H1 (cell line): ENCODE results near the gene NXNL2. TPM values are rescaled to one million over a fixed set of nuclear protein-coding genes. Genes with fewer than 3 reads are reported as not detected.

ENCODE experiments used
- CTCF ChIA-PET: fragments of 300-600 bp; sonication (Branson Sonifier 250); formaldehyde crosslinking; loops from one replicate; lab custom pipeline; 2021; ENCODE audit not compliant: partially characterized antibody; lab: Charles Lee
- POLR2A ChIA-PET: fragments of 300-600 bp; sonication (Branson Sonifier 250); formaldehyde crosslinking; loops from one replicate; lab custom pipeline; 2021; ENCODE audit warnings: inconsistent platforms; ENCODE audit not compliant: partially characterized antibody; lab: Charles Lee
- DNase-seq, 2 experiments: peaks; one replicate each; pipeline versions ENCODE4 v3.0.0 to v3.0.0-alpha.2; 2010 to 2022; ENCODE audit warnings: low spot score in 2 of 2, low read depth in 1 of 2, mixed read lengths in 1 of 2
- FAIRE-seq: peaks from 2 replicates; lab custom pipeline; 2011; peaks lifted over from hg19 to GRCh38; lab: Jason Lieb, UNC
- H2AFZ ChIP-seq: 2 replicates; pipeline ENCODE4 v1.8.1; 2012; ENCODE audit warnings: low read length, inconsistent platforms
- H2AK5ac ChIP-seq: 2 replicates; pipeline ENCODE4 v1.6.1; 2013; ENCODE audit warnings: low read depth, low read length
- H2BK120ac ChIP-seq: replicated peaks from 2 replicates; pipeline ENCODE3; 2013; ENCODE audit warnings: low read depth, low read length, inconsistent platforms
- H2BK12ac ChIP-seq: 2 replicates; pipeline ENCODE4 v1.6.1; 2013; ENCODE audit warnings: low read depth, low read length
- H2BK15ac ChIP-seq: 2 replicates; pipeline ENCODE4 v1.6.1; 2013; ENCODE audit warnings: low read length
- H2BK20ac ChIP-seq: 2 replicates; pipeline ENCODE4 v1.6.1; 2013; ENCODE audit warnings: low read length
- H2BK5ac ChIP-seq: 2 replicates; pipeline ENCODE4 v1.6.1; 2013; ENCODE audit warnings: low read depth, low read length
- H3K14ac ChIP-seq: 2 replicates; pipeline ENCODE4 v1.6.1; 2013; ENCODE audit warnings: inconsistent platforms; ENCODE audit not compliant: insufficient read length
- H3K18ac ChIP-seq: 2 replicates; pipeline ENCODE4 v1.6.1; 2013; ENCODE audit warnings: low read length; ENCODE audit errors: extremely low read depth
- H3K23ac ChIP-seq: 2 replicates; pipeline ENCODE4 v1.6.1; 2013; ENCODE audit warnings: inconsistent platforms; ENCODE audit not compliant: insufficient read length
- H3K23me2 ChIP-seq: 2 replicates; pipeline ENCODE4 v1.6.1; 2013; ENCODE audit warnings: low read depth, low read length
- H3K27ac ChIP-seq: 2 replicates; pipeline ENCODE4 v1.6.1; 2011; ENCODE audit warnings: low read depth, low read length, inconsistent platforms
- H3K27me3 ChIP-seq, 4 experiments: replicated peaks in 1 of 4; 1 replicate in 1 of 4; 2 replicates in 3 of 4; pipeline versions ENCODE4 v1.6.1 to v1.8.1; 2011 to 2013; ENCODE audit warnings: low read length in 3 of 4, mild to moderate bottlenecking in 3 of 4, inconsistent platforms in 2 of 4, mixed read lengths in 2 of 4, moderate library complexity in 1 of 4; ENCODE audit not compliant: control insufficient read depth in 3 of 4, insufficient read depth in 3 of 4; ENCODE audit errors: extremely low read depth in 1 of 4
- H3K36me3 ChIP-seq, 4 experiments: 2 replicates each; pipeline versions ENCODE4 v1.6.1 to v1.8.1; 2011 to 2013; ENCODE audit warnings: mild to moderate bottlenecking in 4 of 4, low read length in 3 of 4, moderate library complexity in 2 of 4, control low read depth in 1 of 4, inconsistent platforms in 1 of 4; ENCODE audit not compliant: insufficient read depth in 4 of 4, control insufficient read depth in 2 of 4
- H3K4ac ChIP-seq: replicated peaks from 2 replicates; pipeline ENCODE3; 2013; ENCODE audit warnings: low read length, low read depth, mixed read lengths, inconsistent platforms; ENCODE audit not compliant: insufficient read length
- H3K4me1 ChIP-seq, 4 experiments: replicated peaks in 1 of 4; 1 replicate in 1 of 4; 2 replicates in 3 of 4; pipeline versions ENCODE4 v1.6.1 to v1.8.1; 2011 to 2013; ENCODE audit warnings: low read length in 3 of 4, inconsistent platforms in 2 of 4, mixed read lengths in 1 of 4; ENCODE audit not compliant: insufficient read depth in 4 of 4, control insufficient read depth in 3 of 4
- H3K4me2 ChIP-seq, 2 experiments: 2 replicates each; pipeline versions ENCODE4 v1.6.1 to v1.8.1; 2011 to 2013; ENCODE audit warnings: low read depth in 2 of 2, low read length in 2 of 2, control low read depth in 1 of 2, inconsistent platforms in 1 of 2, mild to moderate bottlenecking in 1 of 2; ENCODE audit not compliant: insufficient read depth in 1 of 2
- H3K4me3 ChIP-seq, 4 experiments: fragments of 200-600, 300-600 bp in 1 of 4; sonication (generic), shearing (Covaris generic), sonication (Bioruptor Twin) in 1 of 4; 2 replicates each; pipeline versions ENCODE4 v1.5.1 to v1.8.1; 2011 to 2016; ENCODE audit warnings: low read length in 4 of 4, low read depth in 3 of 4, control low read depth in 2 of 4, inconsistent platforms in 2 of 4, mild to moderate bottlenecking in 2 of 4, mixed read lengths in 1 of 4, moderate library complexity in 1 of 4; ENCODE audit not compliant: insufficient read depth in 2 of 4; ENCODE audit errors: extremely low read depth in 1 of 4
- H3K56ac ChIP-seq: replicated peaks from 2 replicates; pipeline ENCODE3; 2013; ENCODE audit warnings: low read depth, mild to moderate bottlenecking, mixed read lengths, low read length, inconsistent platforms; ENCODE audit not compliant: insufficient read length
- H3K79me1 ChIP-seq: 2 replicates; pipeline ENCODE4 v1.6.1; 2013; ENCODE audit warnings: low read depth, low read length, control low read depth
- H3K79me2 ChIP-seq, 2 experiments: 2 replicates each; pipeline versions ENCODE4 v1.6.1 to v1.8.1; 2012 to 2013; ENCODE audit warnings: low read length in 2 of 2, mild to moderate bottlenecking in 2 of 2, inconsistent platforms in 1 of 2; ENCODE audit not compliant: insufficient read depth in 2 of 2, control insufficient read depth in 1 of 2
- H3K9ac ChIP-seq, 4 experiments: replicated peaks in 1 of 4; 1 replicate in 1 of 4; 2 replicates in 3 of 4; pipeline versions ENCODE4 v1.6.1 to v1.8.1; 2011 to 2013; ENCODE audit warnings: low read depth in 3 of 4, low read length in 3 of 4, control low read depth in 2 of 4, mild to moderate bottlenecking in 2 of 4, moderate library complexity in 2 of 4, inconsistent platforms in 1 of 4; ENCODE audit errors: extremely low read depth in 1 of 4
- H3K9me3 ChIP-seq, 2 experiments: 2 replicates each; pipeline versions ENCODE4 v1.6.1 to v1.8.1; 2012 to 2013; ENCODE audit warnings: mild to moderate bottlenecking in 2 of 2, moderate library complexity in 2 of 2, control low read depth in 1 of 2, inconsistent platforms in 1 of 2, low read depth in 1 of 2, low read length in 1 of 2, mixed read lengths in 1 of 2; ENCODE audit not compliant: insufficient read depth in 2 of 2
- H4K20me1 ChIP-seq, 2 experiments: replicated peaks in 1 of 2; 2 replicates each; pipeline versions ENCODE3 to v1.8.1; 2011 to 2013; ENCODE audit warnings: inconsistent platforms in 2 of 2, low read length in 2 of 2, mild to moderate bottlenecking in 1 of 2; ENCODE audit not compliant: insufficient read depth in 2 of 2, control insufficient read depth in 1 of 2
- H4K5ac ChIP-seq: 2 replicates; pipeline ENCODE4 v1.6.1; 2013; ENCODE audit warnings: low read length, low read depth, mixed read lengths, inconsistent platforms; ENCODE audit not compliant: insufficient read length
- H4K8ac ChIP-seq: 2 replicates; pipeline ENCODE4 v1.8.0; 2013; ENCODE audit warnings: mild to moderate bottlenecking, moderate library complexity, low read length, inconsistent platforms; ENCODE audit not compliant: insufficient read depth; ENCODE audit errors: extremely low read depth
- H4K91ac ChIP-seq: replicated peaks from 2 replicates; pipeline ENCODE3; 2013; ENCODE audit warnings: low read length, mixed read lengths, inconsistent platforms; ENCODE audit not compliant: insufficient read length
- EGR1 ChIP-seq: IDR thresholded peaks from 2 replicates; pipeline ENCODE4 v1.6.1; 2011; ENCODE audit warnings: low read depth, low read length, borderline replicate concordance
- FOSL1 ChIP-seq: IDR thresholded peaks from 2 replicates; pipeline ENCODE4 v1.6.1; 2011; ENCODE audit warnings: mild to moderate bottlenecking, low read depth, low read length, moderate library complexity; ENCODE audit not compliant: insufficient read depth
- TCF12 ChIP-seq: IDR thresholded peaks from 2 replicates; pipeline ENCODE4 v1.6.1; 2011; ENCODE audit warnings: low read depth, mild to moderate bottlenecking, low read length
- ZNF274 ChIP-seq: IDR thresholded peaks from 2 replicates; pipeline ENCODE4 v1.7.0; 2012; ENCODE audit warnings: low read length, borderline replicate concordance; ENCODE audit errors: extremely low read depth
- WGBS, 2 experiments: shearing (Covaris generic) in 1 of 2; methylation state at CpG; one replicate each; pipeline versions ENCODE4 v1.1.6 to v1.1.7; 2013 to 2015; ENCODE audit warnings: low lambda C conversion rate in 2 of 2, mixed read lengths in 2 of 2, inconsistent platforms in 1 of 2, low coverage in 1 of 2, missing lambda C conversion rate in 1 of 2; ENCODE audit not compliant: insufficient replicate concordance in 2 of 2, insufficient coverage in 1 of 2, insufficient read length in 1 of 2; ENCODE audit errors: extremely low coverage in 1 of 2, missing lambda C conversion rate in 1 of 2; 5-methylcytosine and 5-hydroxymethylcytosine counted together
- polyA plus RNA-seq, 7 experiments: library from polyadenylated mRNA; depleted of rRNA in 3 of 7; stranded (reverse) in 5 of 7; unstranded in 2 of 7; fragments of >200 nt in 5 of 7; fragments of 200-250 nt in 2 of 7; gene quantifications; 1 replicate in 5 of 7; 2 replicates in 1 of 7; 4 replicates in 1 of 7; pipeline versions ENCODE4 v1.2.1 to v1.2.3, GENCODE V29; 2011 to 2013; ENCODE audit warnings: missing spikeins in 2 of 7, mixed read lengths in 2 of 7
- total RNA-seq: library from RNA; stranded (reverse); fragmentation: NEBNext Ultra II Directional; extraction: Animal tissue kit (Norgen Biotek cat#: 25700); gene quantifications from 2 replicates; pipeline ENCODE4 v1.2.1, GENCODE V29; 2021

The NXNL2 gene
- total and polyA plus RNA-seq, 2 of the 8 experiments (the other 6 are each of a cell fraction or from before 2014, with no cell fraction given), result 1.9 to 2.6 TPM

DNA sequence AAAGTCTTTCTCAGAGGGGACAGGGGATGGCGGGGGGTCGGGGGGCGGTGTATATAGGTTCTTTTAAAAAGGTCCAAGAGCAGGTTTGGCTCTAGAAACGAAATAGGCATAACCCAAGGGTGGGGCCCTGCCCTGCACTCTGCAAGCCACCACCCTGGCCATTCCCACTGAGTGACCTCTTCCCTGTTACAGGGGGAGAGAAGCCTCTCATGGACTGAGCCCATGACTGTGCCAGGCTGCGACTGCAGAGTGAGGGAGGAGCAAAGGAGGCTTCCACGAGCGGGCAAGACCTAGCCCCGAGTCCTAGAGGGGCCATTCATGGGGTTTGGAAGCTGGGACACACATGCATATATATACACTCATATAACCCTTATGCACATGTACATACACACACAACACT is 10.1 kb upstream of the NXNL2 start:
- H2AK5ac ChIP-seq, result no peak overlapping the region
- no peak overlapping the region for H2BK120ac ChIP-seq
- H3K18ac ChIP-seq, result no peak overlapping the region
- no peaks in the 10 kb centered on the region for H3K23me2 ChIP-seq
- no peak overlapping the region for H3K23ac ChIP-seq
- H2BK5ac ChIP-seq, result no peak overlapping the region
- no peak overlapping the region for H3K27ac ChIP-seq
- H4K20me1 ChIP-seq, result no peaks in the 10 kb centered on the region
- no peaks in the 10 kb centered on the region for H3K79me1 ChIP-seq
- no peak for FAIRE-seq
- H3K14ac ChIP-seq, result no peak overlapping the region
- no peak overlapping the region for H2BK12ac ChIP-seq
- no peak overlapping the region for H4K8ac ChIP-seq
- DNase-seq, result no peak
- no peaks in the 10 kb centered on the region for H3K36me3 ChIP-seq
- H3K4me1 ChIP-seq, result peaks cover 0 to 11% (median 4%) of the 10 kb centered on the region in 4 experiments; a peak in 5 of 7 replicates
- H2AFZ ChIP-seq, result no peak overlapping the region
- no peak overlapping the region for H2BK20ac ChIP-seq
- WGBS, 2 experiments, result 89% methylated on average over 5 of the region's 8 CpGs; no CpG with 5 or more reads in 1 of the 2 experiments
- H3K79me2 ChIP-seq, result no peaks in the 10 kb centered on the region
- H3K27me3 ChIP-seq, result no peaks in the 10 kb centered on the region
- H4K91ac ChIP-seq, result no peak overlapping the region
- H3K4ac ChIP-seq, result no peak overlapping the region
- H3K4me2 ChIP-seq, result no peak overlapping the region
- H4K5ac ChIP-seq, result no peak overlapping the region
- no peak overlapping the region for H3K4me3 ChIP-seq
- no peak overlapping the region for H2BK15ac ChIP-seq
- ChIA-PET POLR2A (no interaction called here), CTCF (no interaction called here)
- no peak overlapping the region for H3K56ac ChIP-seq
- no peaks in the 10 kb centered on the region for H3K9me3 ChIP-seq
- H3K9ac ChIP-seq, result no peak overlapping the region
- TF ChIP-seq FOSL1 (no peak), ZNF274 (no peak), TCF12 (no peak), EGR1 (no peak)
